HG02678 (cell line): ENCODE data around the gene CARM1.
A peak's percentile ranks its signal among the peaks of the same experiment; 100 is the strongest.
"Not testable (repeated sequence)": the region's sequence is repeated elsewhere in the genome, so short reads cannot be mapped to it uniquely, and the experiment has no call there.

ENCODE experiments used
- ATAC-seq: cut with Tn5 transposase; IDR thresholded peaks from one replicate; pipeline ENCODE4 v1.9.1; 2021; ENCODE audit warnings: mild to moderate bottlenecking, moderate library complexity; ENCODE audit not compliant: unreplicated experiment

CARM1 gene

DNA sequence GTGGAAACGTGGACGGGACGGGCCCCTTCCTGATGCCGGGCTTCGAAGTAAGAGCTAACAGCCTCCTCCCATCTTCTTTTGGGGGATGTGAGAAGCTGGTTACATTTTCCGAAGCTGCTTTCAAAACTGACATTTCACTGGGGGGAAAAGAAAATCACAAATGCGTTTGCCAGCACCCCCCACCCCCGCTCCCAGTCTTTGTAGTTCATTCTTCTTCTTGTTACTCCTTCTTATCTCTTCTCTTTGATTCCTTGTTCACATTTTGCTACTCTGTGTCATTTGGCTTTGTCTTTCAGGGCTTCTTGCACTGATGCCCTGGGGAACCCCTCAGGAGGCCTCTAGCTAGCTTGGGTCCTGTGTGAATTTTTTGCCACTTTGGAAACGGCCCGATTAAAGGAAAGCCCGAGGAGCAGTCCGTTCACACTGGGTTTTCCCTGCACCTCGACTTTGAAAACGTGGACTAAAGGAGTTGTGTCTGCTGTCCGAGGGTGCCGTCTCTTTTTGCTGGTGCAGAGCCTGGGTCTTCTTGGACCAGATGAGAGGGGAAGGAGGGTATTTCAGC is 1.3 kb downstream of the CARM1 start:
- no peak for ATAC-seq

- no peak for ATAC-seq
These were observed 2.7 kb downstream of the CARM1 start for GRCh38 chr19:10874024-10874423.

DNA sequence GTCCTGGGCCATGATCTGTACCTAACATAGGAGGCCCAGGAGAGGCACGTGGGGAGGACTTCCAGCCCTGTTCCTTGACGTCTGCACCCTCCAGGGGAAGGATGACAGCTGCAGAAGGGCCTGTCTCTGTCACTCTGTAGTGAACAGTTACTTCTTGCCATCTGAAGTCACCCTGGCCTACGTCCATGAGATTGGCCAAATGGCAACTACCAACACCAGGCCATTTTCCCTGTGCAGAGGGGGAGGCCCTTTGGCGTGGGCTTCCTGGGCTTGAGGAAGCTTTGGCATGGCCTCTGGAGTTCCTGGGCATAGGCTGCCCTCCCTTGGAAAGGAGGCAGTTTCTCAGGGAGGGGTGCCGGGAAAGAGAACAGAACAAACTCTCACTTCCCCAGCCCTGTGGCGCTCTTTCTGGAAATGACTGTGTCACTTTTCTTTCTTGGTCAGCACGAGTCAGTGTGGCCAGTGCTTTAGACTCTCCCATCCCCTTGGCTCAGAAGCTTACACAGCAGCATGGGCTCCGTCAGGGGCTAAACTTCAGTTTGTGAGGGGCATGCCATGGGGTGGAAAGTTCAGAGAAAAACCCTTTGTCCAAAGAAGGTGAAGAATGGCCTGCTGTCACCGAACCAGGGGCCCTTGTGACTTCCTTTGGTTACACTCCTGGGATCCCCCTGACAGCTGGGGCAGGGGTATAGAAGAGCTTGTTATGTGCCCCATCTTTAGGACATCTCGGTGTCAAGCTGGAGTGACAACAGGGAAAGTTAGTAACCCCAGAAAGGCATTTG is 5.3 kb downstream of the CARM1 start:
- ATAC-seq, result peak; percentile 57

GRCh38 chr19:10877608-10878007 is 6.3 kb downstream of the CARM1 start:
- ATAC-seq, result not testable (repeated sequence)

DNA sequence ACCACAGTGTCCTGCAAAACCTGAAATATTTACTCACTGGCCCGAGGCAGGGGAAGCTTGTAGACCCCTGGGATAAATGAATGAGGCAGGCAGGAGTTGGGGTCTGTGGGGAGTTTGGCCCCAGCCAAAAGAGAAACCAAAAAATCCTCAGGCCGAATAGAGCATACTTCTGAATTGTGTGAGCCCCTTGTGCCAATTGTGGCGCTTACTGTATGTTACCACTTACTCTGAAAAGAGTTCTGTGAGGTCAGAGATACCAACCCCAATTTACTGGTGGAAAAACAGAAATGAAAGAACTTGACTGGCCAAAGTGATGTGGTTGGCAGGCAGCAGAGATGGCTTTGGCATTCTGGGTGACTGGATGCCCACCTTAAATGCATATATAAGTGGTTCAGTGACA is 6.9 kb downstream of the CARM1 start:
- no peak for ATAC-seq

DNA sequence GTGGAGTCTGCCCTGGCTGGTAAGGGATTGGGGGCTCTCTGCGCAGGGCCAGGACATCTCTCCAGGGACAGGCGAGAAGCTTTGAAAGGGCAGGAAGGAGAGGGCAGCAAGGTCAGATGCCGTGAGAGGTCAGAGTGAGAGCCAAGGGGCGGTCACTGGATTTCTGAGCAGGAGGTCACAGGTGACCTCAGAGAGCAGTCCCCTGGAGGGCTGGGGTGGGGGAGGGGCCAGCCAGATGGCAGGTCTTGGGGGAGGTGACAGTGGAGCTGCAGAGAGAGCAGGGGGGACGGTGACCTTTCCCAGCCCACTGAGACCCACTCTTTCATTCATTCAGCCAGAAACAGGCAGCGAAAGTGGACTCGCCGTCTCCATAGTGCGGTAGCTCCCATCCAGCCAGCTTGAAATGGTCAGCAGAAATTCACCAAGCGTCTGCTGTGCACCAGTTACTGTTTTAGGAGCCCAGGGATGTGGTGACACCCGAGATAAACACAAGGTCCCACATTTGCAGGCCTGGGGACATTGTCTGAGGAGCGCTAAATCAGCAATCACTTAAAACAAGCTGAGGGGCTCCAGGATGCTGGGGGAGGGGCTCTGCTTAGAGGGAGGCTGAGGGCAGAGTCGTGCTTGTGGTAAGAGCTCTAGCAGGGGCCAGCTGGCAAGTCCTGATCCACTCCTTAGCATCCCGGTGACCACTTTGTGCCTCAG is 10.2 kb downstream of the CARM1 start:
- no peak for ATAC-seq

GRCh38 chr19:10882108-10882457 is 10.7 kb downstream of the CARM1 start:
- no peak for ATAC-seq

GRCh38 chr19:10884274-10884673 is 12.9 kb downstream of the CARM1 start:
- ATAC-seq, result no peak

DNA sequence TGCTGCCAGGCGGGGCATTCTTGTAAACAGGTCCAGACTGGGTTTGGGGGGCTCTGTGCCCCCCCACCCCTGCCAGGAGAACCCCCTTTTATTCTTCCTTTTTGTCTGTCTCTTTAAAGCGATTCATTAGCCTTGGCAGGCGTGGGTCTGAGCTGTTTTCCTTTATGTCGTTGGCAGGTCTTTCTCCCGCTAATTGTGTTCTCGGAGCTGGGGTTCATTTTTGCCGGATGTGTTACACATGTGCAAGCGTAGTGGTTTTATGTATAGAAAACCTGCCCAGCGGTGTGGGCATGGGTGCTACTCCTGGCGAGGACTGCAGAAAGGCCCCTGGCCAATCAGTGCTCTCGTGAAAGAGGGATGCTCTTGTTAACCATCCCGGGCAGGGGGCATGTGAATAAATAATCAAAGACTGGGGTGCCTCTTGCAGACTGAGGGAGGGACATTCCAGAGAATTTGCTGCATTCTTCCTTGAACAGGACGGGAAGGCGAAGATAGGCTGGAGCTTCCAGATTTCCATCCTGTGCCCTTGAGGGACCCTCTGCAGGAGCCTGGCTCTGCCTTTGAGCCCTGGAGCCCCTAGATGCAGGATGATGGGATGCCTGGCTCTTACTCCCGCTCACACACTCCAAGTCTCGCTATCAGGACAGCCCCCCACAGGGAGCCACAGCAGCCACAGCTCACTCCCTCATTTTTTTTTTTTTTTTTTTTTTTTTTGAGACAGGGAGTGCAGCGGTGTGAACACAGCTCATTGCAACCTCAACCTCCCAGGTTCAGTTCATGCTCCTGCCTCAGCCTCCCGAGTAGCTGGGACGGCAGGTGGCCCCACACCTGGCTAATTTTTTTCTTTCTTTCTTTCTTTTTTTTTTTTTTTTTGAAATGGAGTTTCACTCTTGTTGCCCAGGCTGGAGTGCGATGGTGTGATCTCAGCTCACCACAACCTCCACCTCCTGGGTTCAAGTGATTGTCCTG is 14.1 kb downstream of the CARM1 start:
- no peak for ATAC-seq

- ATAC-seq, result no peak
These were observed 16.4 kb downstream of the CARM1 start for GRCh38 chr19:10887616-10888367.

DNA sequence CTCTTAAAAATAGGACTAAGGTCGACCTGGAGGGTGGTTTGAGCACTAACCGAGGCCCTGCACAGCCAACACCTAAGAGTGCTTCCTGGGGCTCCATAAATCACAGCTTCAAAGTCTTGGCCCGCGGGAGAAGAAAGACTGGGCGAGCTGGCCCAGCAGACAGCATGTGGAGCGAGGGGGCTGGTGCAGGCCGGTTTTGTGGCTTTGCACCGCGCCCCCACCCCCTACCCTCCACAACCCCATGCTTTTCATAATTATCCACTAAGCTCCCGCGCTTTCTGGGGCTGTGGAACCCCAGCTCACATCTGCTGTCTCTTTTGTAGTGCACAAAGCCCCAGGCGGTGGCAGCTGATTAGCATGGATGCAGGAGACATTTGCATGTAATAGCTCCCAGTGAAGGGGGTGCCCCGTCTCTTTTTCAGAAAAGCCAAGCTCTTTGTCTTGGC is 17.1 kb downstream of the CARM1 start:
- ATAC-seq, result no peak

DNA sequence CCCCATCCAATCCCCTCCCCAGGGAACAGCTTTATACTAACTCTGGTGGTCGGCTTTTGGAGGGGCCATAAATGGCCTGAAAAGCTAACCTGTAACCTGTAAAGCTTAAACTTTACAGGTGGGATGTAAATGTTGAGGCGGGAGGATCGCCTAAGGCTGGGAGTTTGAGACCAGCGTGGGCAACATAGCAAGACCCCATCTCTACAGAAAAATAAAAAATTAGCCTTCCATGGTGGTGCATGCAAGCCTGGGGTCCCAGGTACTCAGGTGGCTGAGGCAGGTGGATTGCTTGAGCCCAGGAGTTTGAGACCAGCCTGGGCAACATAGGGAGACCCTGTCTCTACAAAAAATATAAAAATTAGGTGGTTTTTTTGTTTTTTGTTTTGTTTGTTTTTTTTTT is 18.5 kb downstream of the CARM1 start:
- ATAC-seq, result no peak

DNA sequence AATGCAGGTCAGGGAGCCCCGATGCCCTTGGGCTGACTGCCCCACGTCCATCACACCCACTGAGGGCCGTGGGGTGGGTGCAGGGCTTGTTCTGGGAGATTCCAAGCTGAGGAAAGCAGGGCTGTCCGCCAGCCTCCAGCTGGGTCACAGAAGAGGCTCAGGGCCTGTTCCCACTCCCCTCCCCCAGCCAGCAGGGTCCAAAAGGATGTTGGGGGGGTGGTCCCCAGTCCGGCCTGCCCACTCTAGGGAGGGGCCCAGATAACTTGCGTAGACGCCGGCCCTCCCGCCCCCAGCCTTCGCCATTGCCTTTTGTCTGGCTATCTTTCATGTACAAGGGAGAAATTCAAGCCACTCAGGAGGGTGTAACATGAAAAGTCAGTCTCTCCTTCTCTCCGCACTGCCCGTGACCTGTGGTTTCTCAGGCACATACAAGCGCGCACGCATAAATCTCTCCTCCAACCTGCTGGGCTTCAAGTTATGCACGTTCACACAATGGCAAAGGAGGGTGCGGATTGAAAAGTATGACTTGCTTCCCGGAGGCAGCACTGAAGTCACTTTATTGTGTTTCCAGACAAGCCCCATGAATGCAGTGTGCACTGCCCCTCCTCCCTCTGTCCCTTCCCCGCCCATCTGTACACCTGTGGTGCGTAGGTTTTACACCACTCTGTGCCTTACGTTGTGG is 20.2 kb downstream of the CARM1 start:
- no peak for ATAC-seq

DNA sequence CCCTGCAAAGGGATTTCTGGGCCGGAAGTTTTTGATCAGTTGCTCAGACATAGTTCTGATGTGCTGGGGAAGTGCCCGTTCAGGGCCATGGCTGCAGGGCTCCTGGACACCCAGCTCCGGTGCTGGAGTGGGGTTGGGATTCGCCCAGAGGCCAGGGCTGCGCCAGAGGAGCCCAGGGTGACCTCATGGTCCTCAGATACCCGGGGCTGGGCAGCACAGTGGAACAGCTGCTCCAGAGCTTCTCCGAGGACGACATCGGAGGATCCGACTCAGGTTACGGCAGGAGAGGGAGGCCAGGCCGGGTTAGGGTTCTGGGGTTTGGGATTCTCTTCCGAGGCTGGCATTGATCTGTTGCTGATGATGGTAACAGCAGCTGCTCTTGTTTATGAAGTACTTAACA is 20.9 kb downstream of the CARM1 start:
- no peak for ATAC-seq

DNA sequence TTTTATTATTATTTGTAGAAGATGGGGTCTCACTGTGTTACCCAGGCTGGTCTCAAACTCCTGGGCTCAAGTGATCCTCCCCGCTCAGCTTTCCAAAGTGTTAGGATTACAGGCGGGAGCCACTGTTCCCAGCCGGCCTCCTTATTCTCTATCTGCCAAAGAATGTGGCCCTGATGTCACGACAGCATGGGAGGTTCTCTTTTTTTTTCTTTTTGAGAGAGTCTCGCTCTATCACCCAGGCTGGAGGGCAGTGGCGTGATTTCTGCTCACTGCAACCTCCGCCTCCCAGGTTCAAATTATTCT is 23.5 kb downstream of the CARM1 start:
- no peak for ATAC-seq

- no peak for ATAC-seq
These were observed 24.0 kb downstream of the CARM1 start for GRCh38 chr19:10895363-10895762.

- no peak for ATAC-seq
These were observed 24.6 kb downstream of the CARM1 start for GRCh38 chr19:10895920-10896319.

- ATAC-seq, result no peak
These were observed 25.6 kb downstream of the CARM1 start for GRCh38 chr19:10896851-10897526.

DNA sequence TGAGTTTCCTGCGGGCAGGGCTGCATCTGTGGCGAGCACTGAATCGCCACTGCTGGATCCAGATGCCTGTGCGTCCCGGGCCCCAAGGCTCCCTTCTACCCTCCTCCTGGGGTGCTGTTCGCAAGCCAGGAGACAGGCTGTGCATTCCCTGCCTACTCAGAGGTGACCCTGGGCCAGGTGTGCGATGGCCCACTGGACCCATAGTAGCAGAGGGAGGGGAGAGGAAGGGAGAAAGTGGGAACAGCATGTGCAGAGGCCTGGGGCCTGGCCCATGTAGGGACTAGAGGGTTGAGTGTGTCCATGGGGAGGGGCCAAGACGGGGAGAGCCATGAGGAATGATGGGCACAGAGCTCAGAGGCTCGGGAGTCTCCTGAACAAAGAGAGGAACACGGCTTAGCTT is 27.3 kb downstream of the CARM1 start:
- no peak for ATAC-seq
